ENCODE data around the gene CCT5. TPM values are rescaled to one million over a fixed set of nuclear protein-coding genes. Genes with fewer than 3 reads are reported as not detected.

The CCT5 gene
- total RNA-seq, 1 experiment from 2014 or later = 548 TPM

DNA sequence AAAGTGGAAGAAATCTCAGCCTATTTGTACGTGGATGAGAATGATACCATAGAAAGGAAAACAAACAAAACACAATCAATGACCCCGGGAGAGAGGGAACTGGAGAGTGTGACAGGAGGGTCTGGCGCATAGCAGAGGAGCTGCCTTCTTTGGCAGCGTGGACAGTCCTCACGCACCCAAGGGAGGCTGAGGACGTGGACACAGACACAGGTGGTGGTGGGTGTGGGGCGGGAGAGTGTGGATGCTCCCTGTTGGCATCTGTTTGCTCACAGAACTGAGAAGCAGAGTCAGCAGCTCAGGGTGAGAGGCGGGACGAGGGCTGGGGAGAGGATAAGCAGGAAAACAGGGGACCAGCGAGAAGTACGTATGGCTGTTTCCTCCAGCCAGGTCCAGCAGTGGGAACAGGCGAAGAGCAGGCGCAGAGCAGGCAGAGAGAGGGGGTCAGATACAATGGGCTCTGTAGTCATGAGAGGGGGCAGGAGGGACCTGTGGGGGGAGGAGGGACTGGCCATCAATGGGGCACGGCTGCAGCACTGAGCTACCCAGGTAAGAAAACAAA, 47.6 kb downstream of the CCT5 start:
- ChIA-PET POLR2A (no interaction called here), CTCF (interaction anchor here (0.5 to 0.8 kb wide), 3 partner anchors 14 to 478 kb away, joined by 3 to 4 read pairs (median 4); no protein-coding TSS in a partner anchor)
- ATAC-seq (peak; percentile 69), DNase-seq (ENCODE audit: low spot score) (no peak)
- TF ChIP-seq ZBTB21 (CRISPR knock-in tag; IDR thresholded peaks at IDR 0.05; ENCODE audit: borderline replicate concordance) = no peak
- TF ChIP-seq ATF1 (CRISPR knock-in tag; IDR thresholded peaks at IDR 0.05) = no peak
- TF ChIP-seq, protein P1, sequence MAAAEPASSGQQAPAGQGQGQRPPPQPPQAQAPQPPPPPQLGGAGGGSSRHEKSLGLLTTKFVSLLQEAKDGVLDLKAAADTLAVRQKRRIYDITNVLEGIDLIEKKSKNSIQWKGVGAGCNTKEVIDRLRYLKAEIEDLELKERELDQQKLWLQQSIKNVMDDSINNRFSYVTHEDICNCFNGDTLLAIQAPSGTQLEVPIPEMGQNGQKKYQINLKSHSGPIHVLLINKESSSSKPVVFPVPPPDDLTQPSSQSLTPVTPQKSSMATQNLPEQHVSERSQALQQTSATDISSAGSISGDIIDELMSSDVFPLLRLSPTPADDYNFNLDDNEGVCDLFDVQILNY (CRISPR knock-in tag; IDR thresholded peaks at IDR 0.05) = no peak
- TF ChIP-seq TEAD1 (CRISPR knock-in tag; IDR thresholded peaks at IDR 0.05) = no peak
- TF ChIP-seq, protein P2, sequence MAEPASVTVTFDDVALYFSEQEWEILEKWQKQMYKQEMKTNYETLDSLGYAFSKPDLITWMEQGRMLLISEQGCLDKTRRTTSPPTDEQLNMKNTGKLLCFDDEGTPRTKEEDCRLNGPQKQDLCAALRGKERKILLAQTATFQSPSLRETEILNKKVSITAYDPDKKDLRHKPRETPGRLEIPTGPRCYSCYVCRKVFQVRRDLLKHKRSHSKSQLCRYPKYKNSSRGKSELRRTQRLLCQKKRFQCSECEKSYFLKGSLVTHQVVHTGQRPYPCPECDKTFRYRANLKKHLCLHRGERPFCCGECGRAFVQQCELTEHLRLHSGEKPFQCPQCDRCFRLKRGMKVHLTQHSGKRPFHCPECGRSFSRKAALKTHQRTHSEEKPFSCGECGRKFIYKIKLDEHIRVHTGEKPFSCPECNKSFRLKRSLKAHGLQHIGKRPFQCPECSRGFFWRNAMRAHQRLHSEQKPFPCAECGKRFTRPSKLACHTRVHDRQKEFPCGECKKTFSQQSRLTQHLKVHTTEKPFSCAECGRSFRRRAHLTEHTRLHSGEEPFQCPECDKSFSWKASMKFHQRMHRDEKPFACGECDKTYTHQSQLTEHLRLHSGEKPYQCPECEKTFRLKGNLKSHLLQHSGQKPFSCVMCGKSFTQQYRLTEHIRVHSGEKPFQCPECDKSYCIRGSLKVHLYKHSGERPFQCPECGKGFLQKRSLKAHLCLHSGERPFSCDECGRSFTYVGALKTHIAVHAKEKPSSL (CRISPR knock-in tag; conservative IDR thresholded peaks at IDR 0.05) = no peak
- TF ChIP-seq, protein P3, sequence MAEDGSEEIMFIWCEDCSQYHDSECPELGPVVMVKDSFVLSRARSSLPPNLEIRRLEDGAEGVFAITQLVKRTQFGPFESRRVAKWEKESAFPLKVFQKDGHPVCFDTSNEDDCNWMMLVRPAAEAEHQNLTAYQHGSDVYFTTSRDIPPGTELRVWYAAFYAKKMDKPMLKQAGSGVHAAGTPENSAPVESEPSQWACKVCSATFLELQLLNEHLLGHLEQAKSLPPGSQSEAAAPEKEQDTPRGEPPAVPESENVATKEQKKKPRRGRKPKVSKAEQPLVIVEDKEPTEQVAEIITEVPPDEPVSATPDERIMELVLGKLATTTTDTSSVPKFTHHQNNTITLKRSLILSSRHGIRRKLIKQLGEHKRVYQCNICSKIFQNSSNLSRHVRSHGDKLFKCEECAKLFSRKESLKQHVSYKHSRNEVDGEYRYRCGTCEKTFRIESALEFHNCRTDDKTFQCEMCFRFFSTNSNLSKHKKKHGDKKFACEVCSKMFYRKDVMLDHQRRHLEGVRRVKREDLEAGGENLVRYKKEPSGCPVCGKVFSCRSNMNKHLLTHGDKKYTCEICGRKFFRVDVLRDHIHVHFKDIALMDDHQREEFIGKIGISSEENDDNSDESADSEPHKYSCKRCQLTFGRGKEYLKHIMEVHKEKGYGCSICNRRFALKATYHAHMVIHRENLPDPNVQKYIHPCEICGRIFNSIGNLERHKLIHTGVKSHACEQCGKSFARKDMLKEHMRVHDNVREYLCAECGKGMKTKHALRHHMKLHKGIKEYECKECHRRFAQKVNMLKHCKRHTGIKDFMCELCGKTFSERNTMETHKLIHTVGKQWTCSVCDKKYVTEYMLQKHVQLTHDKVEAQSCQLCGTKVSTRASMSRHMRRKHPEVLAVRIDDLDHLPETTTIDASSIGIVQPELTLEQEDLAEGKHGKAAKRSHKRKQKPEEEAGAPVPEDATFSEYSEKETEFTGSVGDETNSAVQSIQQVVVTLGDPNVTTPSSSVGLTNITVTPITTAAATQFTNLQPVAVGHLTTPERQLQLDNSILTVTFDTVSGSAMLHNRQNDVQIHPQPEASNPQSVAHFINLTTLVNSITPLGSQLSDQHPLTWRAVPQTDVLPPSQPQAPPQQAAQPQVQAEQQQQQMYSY (CRISPR knock-in tag; IDR thresholded peaks at IDR 0.05) = no peak
- H3K36me3 Mint-ChIP-seq = peaks cover 23% of the 10 kb centered on the region
- peaks cover 18% of the 10 kb centered on the region for H3K9me3 Mint-ChIP-seq
- peaks cover 8% of the 10 kb centered on the region; the same call in 1 of the 2 replicates for H3K4me1 Mint-ChIP-seq
- H3K4me3 Mint-ChIP-seq = no peak overlapping the region
- H3K27me3 Mint-ChIP-seq (ENCODE audit: low read depth) = no peaks in the 10 kb centered on the region
- H3K27ac Mint-ChIP-seq = no peak overlapping the region

DNA sequence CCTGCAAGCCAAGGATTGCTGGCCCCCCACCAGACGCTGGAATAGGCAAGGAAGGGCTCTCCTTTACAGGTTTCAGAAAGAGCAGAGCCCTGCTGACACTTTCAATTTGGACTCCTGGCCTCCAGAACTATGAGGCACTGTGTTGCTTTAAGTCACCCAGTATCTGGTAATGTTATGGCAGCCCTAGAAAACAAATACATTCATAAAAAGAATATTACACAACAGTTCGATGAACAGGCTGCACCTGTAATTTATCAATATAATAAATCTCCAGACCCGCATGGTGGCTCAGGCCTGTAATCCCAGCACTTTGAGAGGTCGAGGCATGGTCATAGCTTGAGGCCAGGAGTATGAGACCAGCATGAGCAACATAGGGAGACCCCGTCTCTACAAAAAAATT, 50.2 kb downstream of the CCT5 start:
- no peak overlapping the region for H3K27ac Mint-ChIP-seq
- no peaks in the 10 kb centered on the region for H3K27me3 Mint-ChIP-seq (ENCODE audit: low read depth)
- ChIA-PET POLR2A (no interaction called here), CTCF (no interaction called here)
- ATAC-seq (no peak), DNase-seq (ENCODE audit: low spot score) (no peak)
- peaks cover 10% of the 10 kb centered on the region for H3K4me1 Mint-ChIP-seq
- H3K9me3 Mint-ChIP-seq = peaks cover 26% of the 10 kb centered on the region
- H3K36me3 Mint-ChIP-seq = peaks cover 36% of the 10 kb centered on the region
- H3K4me3 Mint-ChIP-seq = no peak overlapping the region
- TF ChIP-seq RELA (CRISPR knock-in tag; IDR thresholded peaks at IDR 0.05; ENCODE audit: borderline replicate concordance) = no peak

DNA sequence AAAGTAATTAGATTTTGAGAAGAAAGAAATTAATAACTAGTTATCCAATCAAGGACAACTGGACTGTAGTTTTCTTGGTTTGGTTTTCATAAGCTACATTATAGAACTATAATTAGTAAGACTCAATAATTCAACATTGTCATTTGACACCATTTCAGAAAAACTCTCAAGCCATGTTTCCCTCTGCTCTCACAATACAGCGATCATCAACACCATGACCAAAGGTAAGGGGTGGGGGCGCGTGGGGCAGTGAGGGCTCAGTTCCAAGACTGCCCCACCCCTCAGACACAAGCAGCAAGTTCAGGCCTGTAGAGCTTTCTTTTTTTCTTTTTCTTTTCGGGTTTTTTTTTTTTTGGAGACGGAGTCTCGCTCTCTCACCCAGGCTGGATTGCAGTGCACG, 51.2 kb downstream of the CCT5 start:
- ChIA-PET CTCF (interaction anchor here (5.1 kb wide), 1 partner anchor 17 kb away, joined by 17 read pairs; no protein-coding TSS in a partner anchor), POLR2A (no interaction called here)
- TF ChIP-seq, protein P4, sequence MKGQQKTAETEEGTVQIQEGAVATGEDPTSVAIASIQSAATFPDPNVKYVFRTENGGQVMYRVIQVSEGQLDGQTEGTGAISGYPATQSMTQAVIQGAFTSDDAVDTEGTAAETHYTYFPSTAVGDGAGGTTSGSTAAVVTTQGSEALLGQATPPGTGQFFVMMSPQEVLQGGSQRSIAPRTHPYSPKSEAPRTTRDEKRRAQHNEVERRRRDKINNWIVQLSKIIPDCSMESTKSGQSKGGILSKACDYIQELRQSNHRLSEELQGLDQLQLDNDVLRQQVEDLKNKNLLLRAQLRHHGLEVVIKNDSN (CRISPR knock-in tag; IDR thresholded peaks at IDR 0.05) = no peak
- TF ChIP-seq, protein P5, sequence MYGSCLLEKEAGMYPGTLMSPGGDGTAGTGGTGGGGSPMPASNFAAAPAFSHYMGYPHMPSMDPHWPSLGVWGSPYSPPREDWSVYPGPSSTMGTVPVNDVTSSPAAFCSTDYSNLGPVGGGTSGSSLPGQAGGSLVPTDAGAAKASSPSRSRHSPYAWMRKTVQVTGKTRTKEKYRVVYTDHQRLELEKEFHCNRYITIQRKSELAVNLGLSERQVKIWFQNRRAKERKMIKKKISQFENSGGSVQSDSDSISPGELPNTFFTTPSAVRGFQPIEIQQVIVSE (CRISPR knock-in tag; IDR thresholded peaks at IDR 0.05; ENCODE audit: borderline replicate concordance) = no peak
- TF ChIP-seq, protein P6, sequence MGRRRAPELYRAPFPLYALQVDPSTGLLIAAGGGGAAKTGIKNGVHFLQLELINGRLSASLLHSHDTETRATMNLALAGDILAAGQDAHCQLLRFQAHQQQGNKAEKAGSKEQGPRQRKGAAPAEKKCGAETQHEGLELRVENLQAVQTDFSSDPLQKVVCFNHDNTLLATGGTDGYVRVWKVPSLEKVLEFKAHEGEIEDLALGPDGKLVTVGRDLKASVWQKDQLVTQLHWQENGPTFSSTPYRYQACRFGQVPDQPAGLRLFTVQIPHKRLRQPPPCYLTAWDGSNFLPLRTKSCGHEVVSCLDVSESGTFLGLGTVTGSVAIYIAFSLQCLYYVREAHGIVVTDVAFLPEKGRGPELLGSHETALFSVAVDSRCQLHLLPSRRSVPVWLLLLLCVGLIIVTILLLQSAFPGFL (CRISPR knock-in tag; IDR thresholded peaks at IDR 0.05; ENCODE audit: borderline replicate concordance) = no peak
- TF ChIP-seq, protein P7, sequence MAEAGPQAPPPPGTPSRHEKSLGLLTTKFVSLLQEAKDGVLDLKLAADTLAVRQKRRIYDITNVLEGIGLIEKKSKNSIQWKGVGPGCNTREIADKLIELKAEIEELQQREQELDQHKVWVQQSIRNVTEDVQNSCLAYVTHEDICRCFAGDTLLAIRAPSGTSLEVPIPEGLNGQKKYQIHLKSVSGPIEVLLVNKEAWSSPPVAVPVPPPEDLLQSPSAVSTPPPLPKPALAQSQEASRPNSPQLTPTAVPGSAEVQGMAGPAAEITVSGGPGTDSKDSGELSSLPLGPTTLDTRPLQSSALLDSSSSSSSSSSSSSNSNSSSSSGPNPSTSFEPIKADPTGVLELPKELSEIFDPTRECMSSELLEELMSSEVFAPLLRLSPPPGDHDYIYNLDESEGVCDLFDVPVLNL (CRISPR knock-in tag; IDR thresholded peaks at IDR 0.05; ENCODE audit: borderline replicate concordance, low read depth) = no peak
- H3K27me3 Mint-ChIP-seq (ENCODE audit: low read depth) = no peaks in the 10 kb centered on the region
- ATAC-seq (no peak), DNase-seq (ENCODE audit: low spot score) (no peak)
- H3K9me3 Mint-ChIP-seq = peaks cover 26% of the 10 kb centered on the region
- no peak overlapping the region for H3K4me3 Mint-ChIP-seq
- H3K27ac Mint-ChIP-seq = no peak overlapping the region
- peaks cover 17% of the 10 kb centered on the region for H3K4me1 Mint-ChIP-seq
- H3K36me3 Mint-ChIP-seq = peaks cover 32% of the 10 kb centered on the region

Measured in WTC11 (cell line).